DMS79 (cell line): Measurements from ENCODE around the gene C10orf90.
A peak's percentile ranks its signal among the peaks of the same experiment; 100 is the strongest.
"Not testable (repeated sequence)": the region's sequence is repeated elsewhere in the genome, so short reads cannot be mapped to it uniquely, and the experiment has no call there.

ENCODE experiments used
- DNase-seq: peaks from one replicate; lab custom pipeline; 2025; lab: John Stamatoyannopoulos, UW

The C10orf90 gene

GRCh38 chr10:126583552-126584200 is 86.8 kb downstream of the C10orf90 start:
- DNase-seq: no peak

- no peak for DNase-seq
Observed at GRCh38 chr10:126581648-126582046, 88.8 kb downstream of the C10orf90 start.

- DNase-seq: no peak
Observed at GRCh38 chr10:126580873-126581647, 89.4 kb downstream of the C10orf90 start.

GRCh38 chr10:126576336-126576735 is 94.2 kb downstream of the C10orf90 start:
- DNase-seq: no peak

- DNase-seq: no peak
Observed at GRCh38 chr10:126570621-126571602, 99.6 kb downstream of the C10orf90 start.

GRCh38 chr10:126570245-126570570 is 100.3 kb downstream of the C10orf90 start:
- DNase-seq: no peak

- no peak for DNase-seq
Observed at GRCh38 chr10:126569513-126570244, 100.8 kb downstream of the C10orf90 start.

GRCh38 chr10:126568809-126569385 is 101.6 kb downstream of the C10orf90 start:
- DNase-seq: no peak

GRCh38 chr10:126565871-126566270 is 104.6 kb downstream of the C10orf90 start:
- DNase-seq: no peak

GRCh38 chr10:126565441-126565840 is 105.1 kb downstream of the C10orf90 start:
- DNase-seq: peak; percentile 13

GRCh38 chr10:126564326-126564888 is 106.1 kb downstream of the C10orf90 start:
- no peak for DNase-seq

GRCh38 chr10:126563361-126563760 is 107.1 kb downstream of the C10orf90 start:
- DNase-seq: no peak

GRCh38 chr10:126561921-126562680 is 108.4 kb downstream of the C10orf90 start:
- no peak for DNase-seq

- DNase-seq: no peak
Observed at GRCh38 chr10:126561294-126561920, 109.1 kb downstream of the C10orf90 start.

- DNase-seq: no peak
Observed at GRCh38 chr10:126558881-126559280, 111.6 kb downstream of the C10orf90 start.

GRCh38 chr10:126551202-126551601 is 119.3 kb downstream of the C10orf90 start:
- no peak for DNase-seq

GRCh38 chr10:126550586-126550985 is 119.9 kb downstream of the C10orf90 start:
- not testable (repeated sequence) for DNase-seq

- DNase-seq: no peak
Observed at GRCh38 chr10:126549344-126549743, 121.1 kb downstream of the C10orf90 start.

- DNase-seq: no peak
Observed at GRCh38 chr10:126544565-126544964, 125.9 kb downstream of the C10orf90 start.
